HG03108 (cell line): Measurements from ENCODE around the gene ESRRA.

Experiments
- ATAC-seq: cut with Tn5 transposase; IDR thresholded peaks from one replicate; pipeline ENCODE4 v1.9.1; 2021; ENCODE audit warnings: moderate library complexity; ENCODE audit not compliant: unreplicated experiment

ESRRA gene

GRCh38 chr11:64327375-64327774, 22.1 kb downstream of the ESRRA start:
- no peak for ATAC-seq

- no peak for ATAC-seq
These were observed 22.7 kb downstream of the ESRRA start for GRCh38 chr11:64327993-64328392.

- no peak for ATAC-seq
These were observed 25.6 kb downstream of the ESRRA start for GRCh38 chr11:64330888-64331287.

GRCh38 chr11:64331569-64332371, 26.4 kb downstream of the ESRRA start:
- peak; percentile 49 for ATAC-seq

GRCh38 chr11:64333556-64333955, 28.2 kb downstream of the ESRRA start:
- no peak for ATAC-seq

- peak; percentile 76 for ATAC-seq
These were observed 29.7 kb downstream of the ESRRA start for GRCh38 chr11:64334764-64335735.

GRCh38 chr11:64337538-64338249, 32.4 kb downstream of the ESRRA start:
- ATAC-seq: no peak

- no peak for ATAC-seq
These were observed 33.4 kb downstream of the ESRRA start for GRCh38 chr11:64338716-64339115.

- ATAC-seq: no peak
These were observed 34.0 kb downstream of the ESRRA start for GRCh38 chr11:64339286-64339685.

GRCh38 chr11:64339754-64340408, 34.6 kb downstream of the ESRRA start, which contains the start of gene CCDC88B:
TSS of gene CCDC88B (plus strand) at chr11:64340204. CDS start at chr11:64340267, 63 bp downstream.
- ATAC-seq: peak; percentile 52

GRCh38 chr11:64340671-64341335, 35.5 kb downstream of the ESRRA start:
- ATAC-seq: peak; percentile 35

GRCh38 chr11:64341429-64341828, 36.1 kb downstream of the ESRRA start:
- no peak for ATAC-seq

- ATAC-seq: no peak
These were observed 36.8 kb downstream of the ESRRA start for GRCh38 chr11:64341851-64342791.

- no peak for ATAC-seq
These were observed 37.8 kb downstream of the ESRRA start for GRCh38 chr11:64342869-64343745.

GRCh38 chr11:64343767-64344559, 38.6 kb downstream of the ESRRA start:
- ATAC-seq: no peak

- ATAC-seq: no peak
These were observed 39.5 kb downstream of the ESRRA start for GRCh38 chr11:64344787-64345186.
